ENCODE data around the gene ITGA7. TPM values are rescaled to one million over a fixed set of nuclear protein-coding genes. Genes with fewer than 3 reads are reported as not detected.

Gene ITGA7
- total and polyA plus RNA-seq, 2 of the 8 experiments (the other 6 are each of a cell fraction or from before 2014, with no cell fraction given) = 57.6 to 86.1 TPM

GRCh38 chr12:55681142-55682077, 26.3 kb downstream of the ITGA7 start (continued):
- TF ChIP-seq, protein P1, sequence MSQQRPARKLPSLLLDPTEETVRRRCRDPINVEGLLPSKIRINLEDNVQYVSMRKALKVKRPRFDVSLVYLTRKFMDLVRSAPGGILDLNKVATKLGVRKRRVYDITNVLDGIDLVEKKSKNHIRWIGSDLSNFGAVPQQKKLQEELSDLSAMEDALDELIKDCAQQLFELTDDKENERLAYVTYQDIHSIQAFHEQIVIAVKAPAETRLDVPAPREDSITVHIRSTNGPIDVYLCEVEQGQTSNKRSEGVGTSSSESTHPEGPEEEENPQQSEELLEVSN (IDR thresholded peaks at IDR 0.05) = no peak
- TF ChIP-seq, protein P2, sequence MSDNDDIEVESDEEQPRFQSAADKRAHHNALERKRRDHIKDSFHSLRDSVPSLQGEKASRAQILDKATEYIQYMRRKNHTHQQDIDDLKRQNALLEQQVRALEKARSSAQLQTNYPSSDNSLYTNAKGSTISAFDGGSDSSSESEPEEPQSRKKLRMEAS (IDR thresholded peaks at IDR 0.05) = peak; percentile 18
- TF ChIP-seq JUN (IDR thresholded peaks at IDR 0.05; ENCODE audit: low read depth, low read length) (no peak), ASH2L (IDR thresholded peaks at IDR 0.05; ENCODE audit: low read length) (peak; percentile 36), YY1 (IDR thresholded peaks at IDR 0.05; ENCODE audit: low read depth, low read length) (0 out of 2 replicates have a peak, but pooled peaks have one; percentile 54), RAD21 (IDR thresholded peaks at IDR 0.05 in 1 of 2, conservative IDR thresholded peaks at IDR 0.05 in 1 of 2; ENCODE audit: low read depth in 2 of 2, low read length in 2 of 2) (peak; percentile 25 to 48; a peak in 3 of 4 replicates), HDAC6 (IDR thresholded peaks at IDR 0.05; ENCODE audit: low read depth, low read length) (no peak), CTBP2 (IDR thresholded peaks at IDR 0.05; ENCODE audit: borderline replicate concordance, insufficient read depth, insufficient read length, low read length) (no peak), SIX5 (IDR thresholded peaks at IDR 0.05; ENCODE audit: low read depth, low read length) (no peak)
- TF ChIP-seq, protein P3, sequence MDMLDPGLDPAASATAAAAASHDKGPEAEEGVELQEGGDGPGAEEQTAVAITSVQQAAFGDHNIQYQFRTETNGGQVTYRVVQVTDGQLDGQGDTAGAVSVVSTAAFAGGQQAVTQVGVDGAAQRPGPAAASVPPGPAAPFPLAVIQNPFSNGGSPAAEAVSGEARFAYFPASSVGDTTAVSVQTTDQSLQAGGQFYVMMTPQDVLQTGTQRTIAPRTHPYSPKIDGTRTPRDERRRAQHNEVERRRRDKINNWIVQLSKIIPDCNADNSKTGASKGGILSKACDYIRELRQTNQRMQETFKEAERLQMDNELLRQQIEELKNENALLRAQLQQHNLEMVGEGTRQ (IDR thresholded peaks at IDR 0.05; ENCODE audit: low read length) = no peak
